Stomach (tissue), 9 donors: ENCODE measurements around the gene CFAP46. TPM values are rescaled to one million over a fixed set of nuclear protein-coding genes. Genes with fewer than 3 reads are reported as not detected.

Source experiments
- DNase-seq, 2 donors: peaks; one replicate each; pipeline versions ENCODE4 v3.0.0 to v3.0.0-alpha.2; 2013 to 2019
- H3K27ac ChIP-seq, 5 donors: fragments of 200-600 bp in 4 of 5; sonication (generic) in 4 of 5; one replicate each; pipeline ENCODE4 v1.5.1; 2013 to 2019; ENCODE audit warnings: mild to moderate bottlenecking in 1 of 5, moderate library complexity in 1 of 5
- H3K27me3 ChIP-seq, 3 donors: fragments of 200-600 bp; sonication (generic); one replicate each; pipeline ENCODE4 v1.5.1; 2017 to 2019; ENCODE audit warnings: mixed run types in 1 of 3
- H3K36me3 ChIP-seq, 4 donors: fragments of 200-600 bp; sonication (generic); 1 replicate in 3 of 4; 2 replicates in 1 of 4; pipeline ENCODE4 v1.5.1; 2016 to 2019
- H3K4me1 ChIP-seq, 4 donors: fragments of 200-600 bp; sonication (generic); one replicate each; pipeline ENCODE4 v1.5.1; 2016 to 2019
- H3K4me3 ChIP-seq, 4 donors: fragments of 200-600 bp; sonication (generic) in 3 of 4; one replicate each; pipeline ENCODE4 v1.5.1; 2016 to 2019; ENCODE audit warnings: mild to moderate bottlenecking in 1 of 4
- H3K9me3 ChIP-seq, 4 donors: fragments of 200-600 bp; sonication (generic); one replicate each; pipeline ENCODE4 v1.5.1; 2016 to 2019
- EP300 ChIP-seq: sonication (generic); formaldehyde crosslinking; IDR thresholded peaks from one replicate; pipeline ENCODE4 v1.6.1; 2017; ENCODE audit warnings: antibody characterized with exemption
- POLR2A ChIP-seq, 4 donors: fragments of 450-650 bp; IDR thresholded peaks; one replicate each; pipeline ENCODE4 v1.6.1; 2016; ENCODE audit warnings: antibody characterized with exemption in 4 of 4, control low read depth in 2 of 4, mild to moderate bottlenecking in 1 of 4, moderate library complexity in 1 of 4
- POLR2AphosphoS5 ChIP-seq, 3 donors: sonication (generic); formaldehyde crosslinking; IDR thresholded peaks; one replicate each; pipeline ENCODE4 v1.6.1; 2016; ENCODE audit warnings: antibody characterized with exemption in 3 of 3
- WGBS, 5 donors: extraction: QIAGEN DNeasy Blood & Tissue Kit in 3 of 5; methylation state at CpG; one replicate each; pipeline versions ENCODE4 v1.1.5 to v1.1.7; 2013 to 2018; 5-methylcytosine and 5-hydroxymethylcytosine counted together
- intact Hi-C: fragments of 100-400 bp; cut with DNase I; formaldehyde crosslinking; loops from one replicate; pipeline ENCODE4 v1.15.1; 2023; ENCODE audit warnings: low total_unique reads
- polyA plus RNA-seq, 3 donors: library from polyadenylated mRNA; stranded (reverse); fragments of 200-250 nt; gene quantifications; one replicate each; pipeline ENCODE4 v1.2.3, GENCODE V29; 2013
- total RNA-seq, 5 donors: library from RNA; depleted of rRNA; stranded (reverse); fragments of >200 nt; gene quantifications; one replicate each; pipeline versions ENCODE4 v1.1.0 to v1.2.3, GENCODE V29; 2014 to 2016
- TF ChIP-seq, protein P1 (sequence below), 7 experiments: fragments of 450-650 bp in 4 of 7; fragments of 200-600 bp in 3 of 7; sonication (generic) in 3 of 7; IDR thresholded peaks; one replicate each; pipeline ENCODE4 v1.5.1; 2016 to 2019; ENCODE audit warnings: antibody characterized with exemption in 7 of 7, control low read depth in 2 of 7, mild to moderate bottlenecking in 1 of 7
- donor health status: healthy with polysubstance abuse.
- donor health status: Bipolar disorder and iron deficiency.
- donor health status: healthy.

The CFAP46 gene
- total and polyA plus RNA-seq, 8 donors, result under 0.01 to 5.8 (median 1.8) TPM; not detected in 1

DNA sequence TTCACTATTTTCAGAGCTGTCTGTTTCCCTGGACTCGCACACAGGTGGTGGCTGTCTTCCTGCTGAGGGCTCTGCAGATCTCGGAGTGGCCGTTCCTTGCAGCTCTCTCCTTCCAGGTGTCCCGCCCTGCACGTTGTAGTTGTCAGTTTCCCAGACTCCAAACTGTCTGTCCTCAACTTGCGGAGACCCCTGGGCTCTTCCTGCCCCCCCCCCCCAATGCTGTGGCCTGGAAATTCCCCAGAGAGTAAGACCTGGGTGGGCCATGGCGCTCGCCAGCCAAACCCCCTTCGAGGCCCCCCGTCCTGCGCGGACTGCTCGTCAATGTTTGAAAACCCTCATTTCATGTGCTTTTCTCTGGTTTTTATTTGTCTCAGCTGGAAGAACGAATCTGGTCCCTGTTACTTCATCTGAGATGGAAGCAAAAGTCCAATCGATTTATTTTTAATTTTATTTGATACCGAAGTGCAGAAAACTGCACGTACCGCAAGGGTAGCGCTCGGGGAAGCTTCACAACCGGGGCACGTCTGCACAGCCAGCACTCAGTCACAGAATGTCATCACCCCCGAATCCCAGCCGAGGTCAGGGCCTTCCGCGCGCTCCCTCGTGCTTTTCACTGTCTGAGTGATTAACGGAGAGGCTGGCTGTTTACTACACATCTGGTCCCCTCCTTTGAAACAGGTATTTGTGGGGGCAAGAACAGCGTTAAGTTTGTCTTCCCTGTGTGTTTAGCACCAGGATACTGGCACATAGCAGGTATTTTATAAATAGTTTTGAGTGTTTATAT is 110.0 kb downstream of the CFAP46 start:
- DNase-seq, result no peak
- 42 to 60% (median 55%) methylated on average over 29 to 30 of the region's 30 CpGs for WGBS, 5 donors
- Histone ChIP-seq H3K4me1 (peaks cover 9 to 12% (median 11%) of the 10 kb centered on the region in 4 donors), H3K36me3 (no peaks in the 10 kb centered on the region), H3K27ac (no peak overlapping the region), H3K9me3 (no peaks in the 10 kb centered on the region), H3K4me3 (no peak overlapping the region), H3K27me3 (peaks cover 5 to 53% (median 35%) of the 10 kb centered on the region in 3 donors)
- intact Hi-C loops, result no loop called here
- TF ChIP-seq, protein P1, sequence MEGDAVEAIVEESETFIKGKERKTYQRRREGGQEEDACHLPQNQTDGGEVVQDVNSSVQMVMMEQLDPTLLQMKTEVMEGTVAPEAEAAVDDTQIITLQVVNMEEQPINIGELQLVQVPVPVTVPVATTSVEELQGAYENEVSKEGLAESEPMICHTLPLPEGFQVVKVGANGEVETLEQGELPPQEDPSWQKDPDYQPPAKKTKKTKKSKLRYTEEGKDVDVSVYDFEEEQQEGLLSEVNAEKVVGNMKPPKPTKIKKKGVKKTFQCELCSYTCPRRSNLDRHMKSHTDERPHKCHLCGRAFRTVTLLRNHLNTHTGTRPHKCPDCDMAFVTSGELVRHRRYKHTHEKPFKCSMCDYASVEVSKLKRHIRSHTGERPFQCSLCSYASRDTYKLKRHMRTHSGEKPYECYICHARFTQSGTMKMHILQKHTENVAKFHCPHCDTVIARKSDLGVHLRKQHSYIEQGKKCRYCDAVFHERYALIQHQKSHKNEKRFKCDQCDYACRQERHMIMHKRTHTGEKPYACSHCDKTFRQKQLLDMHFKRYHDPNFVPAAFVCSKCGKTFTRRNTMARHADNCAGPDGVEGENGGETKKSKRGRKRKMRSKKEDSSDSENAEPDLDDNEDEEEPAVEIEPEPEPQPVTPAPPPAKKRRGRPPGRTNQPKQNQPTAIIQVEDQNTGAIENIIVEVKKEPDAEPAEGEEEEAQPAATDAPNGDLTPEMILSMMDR (IDR thresholded peaks at IDR 0.05), result no peak
- TF ChIP-seq POLR2AphosphoS5 (IDR thresholded peaks at IDR 0.05), result no peak
- no peak for TF ChIP-seq POLR2A (IDR thresholded peaks at IDR 0.05)
- no peak for TF ChIP-seq EP300

DNA sequence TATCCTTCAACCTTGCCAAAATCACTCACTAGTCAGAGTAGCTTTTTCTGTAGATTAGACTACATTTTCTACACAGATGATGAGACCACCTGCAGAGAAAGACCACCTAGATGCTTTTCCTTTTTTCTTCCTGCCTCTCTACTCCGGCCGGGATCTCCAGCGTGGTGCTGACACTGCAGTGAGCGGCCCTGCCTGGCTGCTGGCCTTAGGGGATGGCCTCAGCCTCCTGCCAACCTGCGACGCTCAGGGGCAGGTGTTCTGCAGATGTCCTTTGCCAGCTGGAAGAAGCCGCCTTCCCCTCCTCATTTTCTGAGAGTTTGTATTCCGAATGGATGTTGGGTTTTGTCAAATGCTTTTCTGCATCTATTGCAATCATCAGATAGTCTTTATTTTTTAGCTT is 113.0 kb downstream of the CFAP46 start:
- Histone ChIP-seq H3K4me3 (no peak overlapping the region), H3K36me3 (no peaks in the 10 kb centered on the region), H3K27me3 (peaks cover 5 to 25% (median 13%) of the 10 kb centered on the region in 3 donors), H3K4me1 (no peaks in the 10 kb centered on the region), H3K9me3 (peaks cover 0 to 7% (median 0%) of the 10 kb centered on the region in 4 donors), H3K27ac (no peak overlapping the region)
- TF ChIP-seq POLR2AphosphoS5 (IDR thresholded peaks at IDR 0.05) (no peak), POLR2A (IDR thresholded peaks at IDR 0.05) (no peak)
- no peak for DNase-seq
- WGBS, 5 donors, result 67 to 82% (median 79%) methylated on average over 8 of the region's 8 CpGs
- intact Hi-C loops, result no loop called here

DNA sequence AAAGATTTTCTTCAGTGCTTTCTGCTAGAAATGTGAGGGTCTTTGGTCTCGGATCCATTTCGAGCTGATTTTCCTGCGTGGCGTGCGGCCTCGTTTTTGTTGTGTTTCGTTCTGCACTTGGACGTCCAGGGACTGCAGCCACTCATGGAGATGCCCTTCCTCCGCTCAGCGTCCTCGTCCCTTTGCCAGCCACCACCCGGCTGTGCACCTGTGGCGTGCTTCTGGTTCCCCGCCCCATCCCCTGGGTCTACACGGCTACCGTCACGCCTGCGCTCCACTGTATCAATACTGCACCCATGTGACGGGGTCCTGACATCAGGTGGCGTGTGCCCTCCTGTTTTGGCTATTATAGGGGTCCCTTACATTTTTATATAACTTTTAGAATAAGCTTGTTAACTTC is 113.7 kb downstream of the CFAP46 start:
- intact Hi-C loops, result no loop called here
- TF ChIP-seq POLR2AphosphoS5 (IDR thresholded peaks at IDR 0.05) (no peak), EP300 (no peak), POLR2A (IDR thresholded peaks at IDR 0.05) (no peak)
- TF ChIP-seq, protein P1 (IDR thresholded peaks at IDR 0.05), result no peak
- Histone ChIP-seq H3K4me1 (no peaks in the 10 kb centered on the region), H3K36me3 (no peaks in the 10 kb centered on the region), H3K27ac (no peak overlapping the region), H3K4me3 (no peak overlapping the region), H3K9me3 (peaks cover 0 to 7% (median 0%) of the 10 kb centered on the region in 4 donors), H3K27me3 (peaks cover 4 to 18% (median 9%) of the 10 kb centered on the region in 3 donors)
- 85 to 95% (median 93%) methylated on average over 20 of the region's 20 CpGs for WGBS, 5 donors
- no peak for DNase-seq

DNA sequence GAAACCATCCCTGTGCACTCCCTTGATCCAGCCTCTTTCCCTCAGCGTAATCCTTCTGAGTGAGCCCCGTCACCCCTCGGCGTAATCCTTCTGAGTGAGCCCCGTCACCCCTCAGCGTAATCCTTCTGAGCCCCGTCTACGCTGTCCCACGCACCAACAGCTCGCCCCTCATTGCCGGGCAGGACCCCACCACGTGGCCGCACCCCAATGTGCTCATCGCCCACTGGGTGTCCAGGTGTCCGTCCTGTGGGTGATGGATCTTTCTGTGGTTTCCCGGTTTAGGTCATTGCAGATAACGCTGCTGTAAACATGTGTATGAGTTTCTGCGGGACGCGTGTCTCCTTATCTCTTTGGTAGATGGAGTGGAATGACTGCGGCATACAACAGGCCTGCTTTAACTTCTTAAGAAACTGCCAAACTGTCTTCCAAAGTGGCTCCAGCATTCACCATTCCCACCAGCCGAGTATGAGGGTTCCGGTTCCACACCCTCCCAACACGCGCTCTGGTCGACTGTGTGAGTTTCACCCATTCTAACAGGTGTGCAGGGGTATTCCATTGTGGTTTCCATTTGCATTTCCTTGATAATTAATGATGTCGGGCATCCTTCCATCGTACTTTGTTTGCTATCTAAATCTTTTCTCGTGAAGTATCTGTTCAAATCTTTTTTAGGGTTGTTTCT is 114.4 kb downstream of the CFAP46 start:
- H3K4me3 ChIP-seq, result no peak overlapping the region
- no peak for DNase-seq
- intact Hi-C loops, result no loop called here
- no peak overlapping the region for H3K27ac ChIP-seq
- 67 to 77% (median 72%) methylated on average over 29 of the region's 29 CpGs for WGBS, 5 donors
- peaks cover 0 to 7% (median 0%) of the 10 kb centered on the region in 4 donors for H3K9me3 ChIP-seq
- no peaks in the 10 kb centered on the region for H3K4me1 ChIP-seq
- TF ChIP-seq EP300 (no peak), POLR2AphosphoS5 (IDR thresholded peaks at IDR 0.05) (no peak), POLR2A (IDR thresholded peaks at IDR 0.05) (no peak)
- TF ChIP-seq, protein P1 (IDR thresholded peaks at IDR 0.05), result no peak
- H3K27me3 ChIP-seq, result peaks cover 0 to 11% (median 2%) of the 10 kb centered on the region in 3 donors
- no peaks in the 10 kb centered on the region for H3K36me3 ChIP-seq
